ENCODE measurements around the gene LRRC47.
"Not testable (repeated sequence)": the region's sequence is repeated elsewhere in the genome, so short reads cannot be mapped to it uniquely, and the experiment has no call there.

The LRRC47 gene

DNA sequence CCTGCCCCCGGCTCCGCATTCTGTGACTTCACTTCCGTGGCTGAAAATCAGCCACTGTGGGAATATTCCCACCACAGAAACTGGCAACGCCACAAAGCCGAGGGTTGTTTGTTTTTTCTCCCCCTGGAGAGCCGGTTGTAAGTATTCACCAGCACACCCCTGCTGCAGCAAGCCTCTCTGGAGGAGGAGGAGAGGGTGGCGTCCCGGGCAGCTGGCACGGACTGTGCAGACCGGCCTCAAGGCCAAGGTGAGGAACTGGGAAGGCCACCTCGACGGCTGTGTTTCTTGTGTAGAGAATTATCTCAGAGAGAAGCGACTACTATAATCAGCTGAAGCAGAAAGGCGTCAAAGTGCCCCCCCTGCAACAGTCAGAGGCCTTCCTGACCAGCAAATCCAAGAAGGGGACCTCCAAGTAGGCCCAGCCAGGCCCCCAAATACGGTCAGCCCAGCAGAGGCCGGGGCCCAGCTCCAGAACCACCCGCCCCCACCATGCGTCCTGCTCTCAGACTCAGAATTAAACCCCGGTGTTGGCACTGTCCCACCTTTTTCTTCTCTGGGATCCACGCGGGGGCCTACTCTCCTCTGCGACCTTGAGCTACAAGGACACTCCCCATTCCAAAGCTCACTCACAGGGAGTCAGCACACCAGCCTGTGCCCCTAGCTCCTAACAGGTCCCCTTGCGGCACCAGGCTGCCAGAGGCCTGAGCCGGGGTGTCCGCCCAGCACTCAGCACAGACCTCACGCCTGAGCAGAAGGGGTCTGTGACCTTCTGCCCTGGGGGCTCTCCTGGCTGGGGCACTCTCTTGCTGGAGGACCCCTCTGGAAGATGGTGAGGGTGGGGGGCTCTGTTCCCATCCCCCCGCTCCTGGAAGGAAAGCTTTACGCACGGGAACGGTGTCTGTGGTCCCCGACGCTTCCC is 24.9 kb downstream of the LRRC47 start:
- no peak for DNase-seq (ENCODE audit: low read depth)

GRCh38 chr1:3770047-3770765 is 26.1 kb downstream of the LRRC47 start:
- DNase-seq (ENCODE audit: low read depth), result no peak

DNA sequence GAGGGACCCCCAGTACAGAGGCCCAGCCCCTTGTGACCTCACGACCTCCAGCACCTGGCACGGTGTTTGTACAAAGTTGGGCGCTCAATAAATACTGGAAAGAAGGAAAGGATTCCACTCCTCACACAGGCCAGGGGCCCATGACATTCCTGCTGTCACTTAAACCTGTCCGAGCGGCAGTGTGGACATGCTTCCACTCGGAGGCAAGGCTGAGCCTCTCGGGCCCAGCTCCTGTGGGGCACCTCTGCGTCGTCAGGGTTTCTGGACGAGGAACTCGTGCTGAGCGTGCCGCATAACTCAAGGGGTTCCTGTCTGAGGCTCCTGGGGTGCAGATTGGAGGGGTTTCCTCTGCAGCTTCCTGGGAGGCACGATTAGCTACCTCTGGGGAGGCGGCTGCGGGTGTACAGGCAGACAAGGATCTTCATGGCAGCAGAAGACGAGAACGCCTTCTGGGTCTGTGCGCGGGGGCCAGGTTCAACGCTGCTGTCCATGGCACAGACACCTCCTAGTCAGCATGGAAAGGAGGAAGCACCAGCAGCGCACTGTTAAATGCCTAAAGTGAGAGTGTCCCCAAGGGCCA is 27.4 kb downstream of the LRRC47 start:
- no peak for DNase-seq (ENCODE audit: low read depth)

GRCh38 chr1:3767328-3767925 is 28.9 kb downstream of the LRRC47 start:
- no peak for DNase-seq (ENCODE audit: low read depth)

GRCh38 chr1:3763351-3764125 is 32.8 kb downstream of the LRRC47 start:
- DNase-seq (ENCODE audit: low read depth), result no peak

DNA sequence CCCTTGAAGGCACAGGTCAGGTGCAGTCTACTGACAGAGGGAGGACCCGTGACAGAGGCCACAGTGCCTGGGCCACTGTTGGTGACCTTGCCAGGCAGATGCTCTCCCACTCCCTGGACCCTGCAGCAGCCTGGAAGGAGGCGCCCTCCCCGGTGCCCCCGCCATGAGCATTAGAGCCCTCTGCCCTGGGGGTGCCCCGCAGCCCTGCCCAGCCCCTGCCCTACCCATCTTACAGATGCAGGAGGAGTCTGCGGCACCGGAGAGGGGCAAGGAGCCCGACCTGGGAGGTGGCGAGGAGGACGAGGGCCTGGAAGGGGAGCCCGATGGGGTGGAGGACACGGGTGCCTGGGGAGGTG is 33.4 kb downstream of the LRRC47 start:
- DNase-seq (ENCODE audit: low read depth), result no peak

DNA sequence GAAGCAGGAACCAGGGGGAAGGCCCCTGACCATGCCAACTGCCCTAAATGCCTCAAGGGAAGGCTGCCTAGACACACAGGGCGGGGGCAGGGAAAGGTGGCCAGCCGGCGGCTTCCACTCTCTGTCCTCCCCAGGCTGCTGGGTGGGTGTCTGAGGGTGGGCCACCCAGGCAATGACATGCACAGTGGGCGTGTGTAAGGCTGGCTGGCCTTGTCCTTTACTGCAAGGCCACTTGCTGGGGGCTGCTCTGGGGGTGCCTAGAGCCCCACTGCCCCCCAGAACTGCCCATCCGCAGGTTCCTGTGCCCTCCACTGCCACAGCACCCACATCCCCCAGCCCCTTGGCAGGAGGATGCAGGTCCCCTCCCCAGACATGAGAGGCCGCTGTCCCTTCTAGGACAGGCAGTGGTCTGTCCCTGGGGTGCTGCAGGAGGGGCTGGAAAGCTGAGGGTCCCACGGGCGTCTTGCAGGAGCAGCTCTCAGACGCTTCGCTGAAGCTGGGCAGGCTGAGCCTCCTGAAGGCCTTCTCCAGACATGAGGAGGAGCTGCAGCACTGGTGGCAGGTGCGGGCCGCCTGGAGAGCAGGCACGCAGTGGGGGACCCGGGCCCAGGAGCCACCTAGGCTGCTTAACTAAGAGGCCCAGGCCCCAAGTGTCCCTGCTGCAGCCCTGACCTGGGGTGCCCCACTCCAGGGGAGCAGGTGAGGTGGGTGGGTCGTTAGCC is 34.0 kb downstream of the LRRC47 start:
- DNase-seq (ENCODE audit: low read depth), result no peak

- DNase-seq (ENCODE audit: low read depth), result no peak
Observed at GRCh38 chr1:3761296-3762010, 34.8 kb downstream of the LRRC47 start.

GRCh38 chr1:3759796-3760195 is 36.5 kb downstream of the LRRC47 start:
- no peak for DNase-seq (ENCODE audit: low read depth)

DNA sequence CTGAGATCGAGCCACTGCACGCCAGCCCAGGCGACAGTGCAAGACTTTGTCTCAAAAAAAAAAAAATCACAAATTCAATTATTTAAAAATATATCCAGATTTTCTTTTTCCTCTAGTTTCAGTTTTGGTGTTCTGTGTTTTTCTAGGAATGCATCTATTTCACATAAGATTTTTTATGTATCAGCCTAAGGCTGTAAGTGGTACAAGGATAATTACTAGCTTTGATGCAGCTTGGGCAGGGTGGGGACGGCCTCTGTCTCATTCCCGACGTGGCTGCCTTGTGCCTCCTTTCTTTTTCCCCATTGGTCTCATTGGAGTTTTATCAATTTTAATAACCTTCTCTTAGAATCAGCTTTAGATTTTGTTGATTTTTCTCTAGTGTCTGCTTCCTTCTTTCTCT is 37.1 kb downstream of the LRRC47 start:
- no peak for DNase-seq (ENCODE audit: low read depth)

GRCh38 chr1:3756394-3756793 is 39.9 kb downstream of the LRRC47 start:
- DNase-seq (ENCODE audit: low read depth), result no peak

- DNase-seq (ENCODE audit: low read depth), result no peak
Observed at GRCh38 chr1:3753656-3754454, 42.4 kb downstream of the LRRC47 start.

- no peak for DNase-seq (ENCODE audit: low read depth)
Observed at GRCh38 chr1:3752400-3752945, 43.8 kb downstream of the LRRC47 start, which contains the start of gene CCDC27. TSS of gene CCDC27 (plus strand) at chr1:3752450. CDS start at chr1:3752482, 32 bp downstream.

- no peak for DNase-seq (ENCODE audit: low read depth)
Observed at GRCh38 chr1:3750741-3751140, 45.6 kb downstream of the LRRC47 start.

- no peak for DNase-seq (ENCODE audit: low read depth)
Observed at GRCh38 chr1:3749512-3749911, 46.8 kb downstream of the LRRC47 start.

DNA sequence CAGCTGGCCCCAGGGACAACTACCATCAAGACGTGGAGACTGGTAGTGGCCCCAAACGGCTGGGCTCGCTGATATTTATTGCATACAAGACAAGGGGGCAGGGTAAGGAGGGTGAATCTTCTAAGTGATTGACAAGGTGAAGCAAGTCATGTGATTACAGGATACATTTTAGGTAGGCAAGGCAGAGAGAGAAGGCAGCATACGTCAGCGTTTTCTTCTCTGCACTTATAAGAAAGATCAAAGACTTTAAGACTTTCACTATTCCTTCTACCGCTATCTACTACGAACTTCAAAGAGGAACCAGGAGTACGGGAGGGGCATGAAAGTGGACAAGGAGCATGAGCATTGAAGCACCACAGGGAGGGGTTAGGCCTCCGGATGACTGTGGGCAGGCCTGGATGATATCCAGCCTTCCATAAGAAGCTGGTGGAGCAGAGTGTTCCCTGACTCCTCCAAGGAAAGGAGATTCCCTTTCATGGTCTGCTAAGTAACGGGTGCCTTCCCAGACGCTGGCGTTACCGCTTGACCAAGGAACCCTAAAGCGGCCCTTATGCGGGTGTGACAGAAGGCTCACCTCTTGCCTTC is 47.9 kb downstream of the LRRC47 start:
- DNase-seq (ENCODE audit: low read depth), result not testable (repeated sequence)

DNA sequence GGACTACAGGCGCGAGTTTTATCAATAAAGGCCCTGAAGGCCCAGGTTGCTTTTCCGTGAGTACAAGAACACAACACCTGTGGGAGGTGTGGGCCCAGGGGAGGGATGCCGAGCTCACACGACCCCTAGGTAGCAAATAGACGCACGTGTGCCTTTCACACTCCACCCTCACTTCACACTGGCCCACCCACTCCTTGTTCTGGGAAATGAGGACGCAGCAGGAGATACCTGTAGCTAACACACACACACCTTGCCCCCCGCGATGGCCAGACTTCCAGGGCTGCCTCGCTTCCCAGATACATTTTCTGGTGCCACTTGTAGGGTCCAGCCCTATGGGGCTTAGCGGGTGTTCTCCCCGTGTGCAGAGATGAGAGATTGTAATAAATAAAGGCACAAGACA is 48.4 kb downstream of the LRRC47 start:
- DNase-seq (ENCODE audit: low read depth), result no peak

- DNase-seq (ENCODE audit: low read depth), result no peak
Observed at GRCh38 chr1:3747522-3747848, 48.8 kb downstream of the LRRC47 start.
